GM21576 (cell line): ENCODE results near the gene LACTBL1.

Source experiments
- ATAC-seq: cut with Tn5 transposase; IDR thresholded peaks from one replicate; pipeline ENCODE4 v1.9.1; 2021; ENCODE audit warnings: mild to moderate bottlenecking, moderate library complexity; ENCODE audit not compliant: unreplicated experiment

Gene LACTBL1

DNA sequence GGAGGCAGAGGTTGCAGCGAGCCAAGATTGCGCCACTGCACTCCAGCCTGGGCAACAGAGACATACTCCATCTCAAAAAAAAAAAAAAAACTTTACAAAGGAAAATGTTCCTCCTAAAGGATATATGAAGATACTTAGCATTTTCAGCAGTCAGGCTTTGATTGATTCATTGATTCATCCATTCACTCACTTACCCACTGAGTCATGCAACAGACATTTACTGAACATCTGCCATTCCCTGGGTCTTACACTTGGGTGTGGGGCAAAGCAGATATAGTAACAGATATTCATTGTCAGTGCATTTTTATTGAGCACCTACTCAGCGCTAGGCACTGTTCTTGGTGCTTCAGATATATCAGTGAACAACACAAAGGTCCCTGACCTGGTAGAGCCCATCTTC, 5.6 kb upstream of the LACTBL1 start:
- ATAC-seq: no peak

DNA sequence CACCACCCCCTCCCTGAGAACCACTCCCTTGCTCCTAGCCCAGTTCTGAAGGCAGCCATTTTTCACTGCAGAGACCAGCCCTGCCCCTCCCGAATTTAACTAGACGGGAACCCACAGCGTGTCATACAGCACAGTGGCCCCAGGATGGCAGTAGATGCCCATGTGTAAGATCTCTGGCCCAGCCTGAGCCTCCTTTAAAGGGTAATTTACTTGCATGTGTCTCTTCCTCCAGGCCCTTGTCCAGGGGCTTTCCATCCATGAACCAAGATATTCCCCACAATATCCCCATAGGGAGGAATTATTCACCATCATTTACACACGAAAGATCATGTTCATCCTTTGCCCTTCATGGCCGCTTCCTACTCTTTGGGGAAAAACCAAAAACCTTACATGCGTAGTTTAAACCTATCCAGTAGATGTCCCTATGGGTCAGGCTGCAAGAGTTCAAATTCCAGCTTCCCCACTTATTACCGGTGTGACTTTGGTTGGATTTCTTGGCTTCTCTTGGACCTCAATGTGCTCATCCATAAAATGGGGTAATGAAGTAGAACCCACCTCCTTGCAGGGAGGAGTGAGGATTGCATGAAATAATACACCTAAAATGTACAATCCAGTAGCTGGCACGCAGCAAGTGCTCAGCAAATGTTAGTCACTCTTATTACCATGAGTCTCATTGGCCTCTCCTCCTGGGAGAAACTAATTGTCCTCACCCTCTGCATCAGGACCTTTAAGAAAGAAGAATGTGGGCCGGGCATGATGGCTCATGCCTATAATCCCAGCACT, 4.0 kb upstream of the LACTBL1 start:
- ATAC-seq: peak; percentile 59

- no peak for ATAC-seq
These were observed 3.4 kb upstream of the LACTBL1 start for GRCh38 chr1:22976127-22976460.

- ATAC-seq: no peak
These were observed 3.0 kb upstream of the LACTBL1 start for GRCh38 chr1:22975694-22976093.

GRCh38 chr1:22971611-22972405, 858 bp downstream of the LACTBL1 start:
- ATAC-seq: no peak

DNA sequence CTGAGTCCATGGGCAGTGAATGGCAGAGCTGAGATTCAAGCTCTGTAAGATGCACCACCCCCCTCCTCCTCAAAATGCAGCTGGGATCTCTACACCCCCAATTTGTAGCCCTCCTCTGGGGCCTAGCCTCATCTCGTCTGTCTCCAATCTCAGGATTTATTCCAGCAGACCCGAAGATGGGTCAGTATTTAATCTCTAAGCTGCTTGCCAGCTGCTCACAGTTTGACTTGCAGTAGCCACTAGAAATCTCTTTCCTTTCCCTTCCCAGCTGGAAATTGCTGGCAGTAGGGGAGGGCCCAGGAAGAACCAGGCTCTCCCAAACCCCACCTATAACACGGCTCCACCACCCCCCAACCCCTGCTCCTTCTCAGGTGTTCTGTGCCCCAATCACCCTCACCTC, 1.5 kb downstream of the LACTBL1 start:
- no peak for ATAC-seq

DNA sequence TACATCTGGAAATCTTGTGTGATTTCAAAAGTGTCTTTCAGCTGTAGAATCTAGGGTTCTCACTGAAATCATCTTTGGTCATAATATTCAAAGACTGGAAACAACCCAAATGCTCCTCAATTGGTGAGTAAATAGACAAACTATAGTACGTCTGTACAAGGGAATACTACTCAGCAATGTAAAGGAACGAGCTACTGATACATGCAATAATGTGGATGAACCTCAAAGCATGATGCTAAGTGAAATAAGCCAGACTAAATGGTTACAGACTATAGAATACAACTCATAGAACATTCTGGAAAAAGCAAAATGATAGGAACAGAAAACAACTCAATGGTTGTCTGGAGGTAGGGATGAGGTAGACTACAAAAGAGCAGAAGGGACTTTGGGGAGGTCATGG, 2.6 kb downstream of the LACTBL1 start:
- no peak for ATAC-seq

DNA sequence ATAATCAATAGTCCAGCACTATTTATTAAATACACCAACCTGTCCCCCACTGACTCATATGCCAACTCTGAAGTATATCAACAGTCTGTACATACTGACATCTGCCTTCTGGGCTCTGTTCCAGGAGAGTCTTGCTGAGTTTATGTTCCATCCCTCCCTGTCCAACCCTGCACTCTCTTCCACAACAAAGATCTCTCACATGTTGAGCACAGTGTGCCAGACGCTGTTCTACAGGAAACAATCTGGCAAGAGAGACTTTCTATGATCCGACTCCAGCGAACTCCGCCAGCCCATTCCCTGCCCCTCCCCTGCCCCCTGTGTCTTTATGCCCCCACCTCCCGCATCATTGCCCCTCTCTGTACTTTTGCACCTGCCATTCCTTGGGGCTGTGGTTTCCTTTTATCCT, 3.4 kb downstream of the LACTBL1 start:
- ATAC-seq: no peak

DNA sequence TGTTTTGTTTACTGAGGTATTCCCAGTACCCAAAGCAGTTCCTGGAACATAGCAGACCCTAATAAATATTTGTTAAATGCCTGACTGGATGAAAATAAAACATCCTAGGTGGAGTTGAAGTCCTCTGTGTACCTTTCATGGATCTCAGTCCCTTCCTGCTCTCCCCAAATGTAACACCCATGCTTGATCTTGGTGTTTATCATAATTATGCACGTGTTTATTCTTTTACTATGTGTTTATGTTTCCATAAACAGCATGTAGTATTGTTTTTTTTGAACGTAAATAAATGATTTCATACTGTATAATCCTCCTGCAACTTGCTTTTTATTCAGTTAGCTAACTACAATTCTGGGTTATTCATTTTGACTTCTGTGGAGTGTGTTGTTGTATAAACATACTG, 4.8 kb downstream of the LACTBL1 start:
- no peak for ATAC-seq

DNA sequence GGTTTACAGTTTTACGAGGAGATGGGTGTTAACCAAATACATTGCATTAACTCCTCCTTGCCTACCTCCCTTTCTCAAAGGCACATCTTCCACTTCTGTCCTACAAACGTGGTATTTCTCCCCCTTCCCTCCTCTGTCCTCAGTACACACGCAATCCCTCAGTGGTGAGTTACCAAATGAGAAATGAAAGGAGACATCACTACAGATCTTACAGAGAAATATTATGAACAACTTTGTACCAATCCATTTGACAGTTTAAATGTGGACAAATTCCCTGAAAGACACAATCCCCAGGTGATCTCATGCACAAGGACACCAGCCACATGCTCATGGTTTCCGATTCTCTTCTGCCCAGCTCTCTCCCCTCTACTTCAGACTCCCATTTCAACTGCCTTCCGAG, 6.4 kb downstream of the LACTBL1 start:
- no peak for ATAC-seq

DNA sequence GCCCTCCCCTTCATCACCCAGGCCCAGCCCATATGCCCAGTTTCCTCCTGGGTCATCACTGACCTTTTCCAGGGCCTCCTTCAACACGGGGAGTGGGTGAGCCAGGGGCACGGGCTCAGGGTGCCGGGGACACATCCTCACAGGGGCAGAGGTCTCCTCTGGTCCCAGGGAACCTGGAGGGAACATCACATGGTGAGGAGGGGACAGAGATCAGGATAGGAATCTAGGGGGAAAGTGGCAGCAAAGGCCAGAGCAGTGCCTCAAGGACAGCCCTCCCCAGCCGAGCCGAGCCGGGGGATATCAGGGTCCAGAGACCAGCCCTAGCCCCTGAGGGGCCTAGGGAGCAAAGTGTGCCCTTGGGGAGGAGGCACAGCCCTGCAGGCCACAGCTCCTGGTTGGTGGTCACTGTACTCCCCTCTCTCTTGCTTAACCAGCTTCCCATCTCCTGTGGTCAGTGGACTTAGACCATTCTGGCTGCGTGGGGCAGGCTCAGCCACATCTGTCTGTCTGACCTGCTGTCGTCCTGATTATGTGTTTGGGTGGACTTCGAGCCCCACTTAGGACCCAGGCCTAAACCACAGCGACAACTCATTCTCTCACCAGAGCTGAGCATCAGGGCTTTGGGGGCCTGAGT, 9.5 kb downstream of the LACTBL1 start:
- no peak for ATAC-seq

DNA sequence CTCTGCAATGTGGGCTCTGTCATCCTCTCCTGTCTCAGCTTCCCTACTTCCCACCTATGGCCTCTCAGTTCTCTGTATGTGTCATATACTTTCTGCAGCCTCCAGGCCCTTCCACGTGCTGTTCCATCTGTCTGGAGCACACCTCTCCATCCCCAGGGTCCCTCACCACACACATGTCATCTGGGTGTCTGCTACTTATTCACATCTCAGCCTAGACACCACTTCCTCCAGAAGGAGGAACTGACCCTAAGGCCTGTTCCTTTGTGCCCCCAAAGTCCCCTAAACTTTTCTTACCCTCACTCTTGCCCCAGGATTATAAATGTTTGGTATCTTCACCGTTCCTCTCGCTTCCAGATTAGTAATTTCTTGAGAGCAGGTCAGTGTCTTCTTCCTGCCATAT, 10.1 kb downstream of the LACTBL1 start:
- no peak for ATAC-seq

DNA sequence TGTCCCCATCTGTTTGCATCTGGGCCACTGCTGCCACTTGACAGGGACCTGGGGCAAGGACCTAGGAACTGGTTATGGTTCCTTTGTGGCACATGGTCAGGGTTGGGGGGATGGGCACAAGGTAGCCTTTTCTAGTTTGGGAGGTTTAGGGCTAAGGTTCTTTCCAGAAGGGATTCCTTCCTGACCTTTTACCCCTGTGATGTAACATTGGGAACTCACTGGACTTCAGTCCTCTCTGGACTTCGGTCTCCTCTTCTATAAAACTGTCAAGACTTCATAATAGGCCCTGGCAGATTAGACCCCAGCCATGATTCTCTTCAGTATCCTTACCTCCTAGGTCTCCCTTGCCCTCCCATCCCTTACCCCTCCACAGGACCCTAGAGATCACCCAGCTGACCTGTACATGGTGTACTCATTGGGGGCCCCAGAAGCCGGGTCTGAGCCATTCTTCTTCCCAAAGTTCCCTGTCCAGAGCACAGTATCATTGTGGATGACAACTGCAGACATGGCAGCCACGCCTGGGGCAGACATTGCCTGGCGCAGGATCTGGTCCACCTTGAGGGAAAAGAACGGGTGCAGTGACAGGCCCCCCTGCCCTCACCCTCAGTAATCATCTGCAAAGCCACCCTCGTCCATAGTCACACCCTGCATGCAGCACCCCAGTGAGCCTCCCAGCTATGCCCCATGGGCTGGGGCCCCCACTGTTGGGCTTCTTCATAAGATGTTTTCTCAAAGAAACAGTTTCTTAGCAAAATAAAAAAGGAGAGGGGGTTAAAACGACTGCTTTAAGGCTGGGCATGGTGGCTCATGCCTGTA, 12.9 kb downstream of the LACTBL1 start:
- ATAC-seq: no peak

- no peak for ATAC-seq
These were observed 14.1 kb downstream of the LACTBL1 start for GRCh38 chr1:22958556-22958955.

DNA sequence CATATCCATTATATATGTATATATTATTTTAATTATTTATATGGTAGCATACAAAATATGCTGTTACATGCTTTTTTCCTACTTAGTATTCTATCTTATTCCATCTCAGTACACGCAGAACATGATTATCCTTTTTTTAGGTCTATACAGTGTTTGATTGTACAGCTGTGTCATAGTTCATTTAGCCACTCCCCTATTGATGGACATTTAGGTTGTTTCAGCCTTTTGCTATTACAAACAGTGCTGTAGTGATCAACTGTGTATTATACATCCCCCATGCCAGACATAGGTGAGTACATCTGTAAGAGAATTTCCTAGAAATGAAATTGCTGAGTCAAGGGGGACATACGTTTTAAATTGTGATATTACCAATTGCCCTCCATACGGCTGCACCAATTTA, 15.6 kb downstream of the LACTBL1 start:
- ATAC-seq: no peak

DNA sequence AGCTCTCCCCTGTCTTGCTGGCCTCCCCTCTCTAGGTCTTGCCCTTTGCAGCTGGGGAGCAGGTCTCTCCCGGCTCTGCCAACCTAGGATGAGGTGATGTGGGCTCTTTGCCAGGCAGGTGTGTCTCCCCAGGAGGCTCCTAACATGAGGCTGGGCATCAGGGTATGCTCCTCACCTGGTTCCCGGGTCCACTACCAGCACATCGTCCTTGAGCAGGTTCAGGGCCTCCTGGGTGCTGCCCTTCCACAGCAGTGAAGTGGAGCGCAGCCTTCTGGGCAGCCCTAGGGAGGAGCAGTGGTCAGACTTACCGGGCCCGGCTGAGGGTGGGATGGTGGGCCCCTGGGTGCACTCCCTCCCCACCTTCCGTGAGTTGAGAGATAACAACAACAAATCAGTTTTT, 17.5 kb downstream of the LACTBL1 start:
- ATAC-seq: no peak

DNA sequence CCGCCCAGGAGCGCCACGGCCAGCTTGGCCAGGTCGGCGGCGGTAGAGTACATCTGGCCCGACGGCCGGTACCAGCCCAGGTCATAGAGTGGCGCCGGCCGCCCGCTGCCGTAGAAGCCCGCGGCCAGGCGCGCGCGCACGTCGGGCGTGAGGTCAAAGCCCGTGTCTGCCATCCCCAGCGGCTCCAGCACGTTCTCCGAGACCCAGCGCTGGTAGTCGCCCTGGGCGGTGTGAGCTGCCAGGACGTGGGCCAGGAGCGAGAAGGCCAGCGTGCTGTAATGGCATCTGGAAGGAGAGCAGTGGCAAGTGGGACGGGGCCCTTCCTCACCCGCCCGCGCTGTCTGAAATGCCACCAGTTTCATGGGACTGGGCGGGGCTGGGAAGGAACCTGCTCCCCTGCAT, 18.9 kb downstream of the LACTBL1 start:
- ATAC-seq: no peak

DNA sequence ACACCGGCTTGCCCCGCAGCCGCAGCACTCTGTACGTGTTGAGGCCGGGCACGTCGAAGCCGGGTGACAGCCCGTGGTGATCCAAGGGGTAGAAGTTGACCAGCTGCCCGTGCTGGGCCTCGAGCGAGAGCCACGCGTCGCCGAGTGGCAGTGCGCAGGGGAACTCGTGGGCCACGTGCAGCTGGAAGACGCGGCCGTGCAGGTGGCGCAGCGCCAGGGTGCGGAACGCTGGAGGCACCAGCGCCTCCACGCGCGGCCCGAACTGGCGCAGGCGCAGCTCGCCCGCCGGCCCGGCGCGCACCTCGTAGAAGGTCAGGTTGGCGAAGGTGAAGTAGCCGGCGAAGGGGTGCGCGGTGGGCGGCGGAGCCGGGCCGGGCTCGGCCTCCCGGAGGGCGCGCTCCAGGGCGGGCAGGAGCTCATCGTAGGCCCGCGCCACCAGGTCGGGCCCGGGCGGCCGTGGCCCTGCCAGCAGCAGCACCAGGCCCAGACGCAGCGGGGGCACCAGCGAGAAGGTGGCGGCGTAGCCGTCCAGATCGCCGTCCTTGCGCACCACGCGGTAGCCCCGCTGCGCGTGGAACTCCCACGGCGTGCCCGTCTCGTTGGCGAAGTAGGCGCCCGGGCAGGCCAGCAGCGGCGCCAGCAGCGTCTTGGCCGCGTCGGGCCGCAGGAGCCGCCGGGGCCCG, 19.5 kb downstream of the LACTBL1 start:
- ATAC-seq: no peak

DNA sequence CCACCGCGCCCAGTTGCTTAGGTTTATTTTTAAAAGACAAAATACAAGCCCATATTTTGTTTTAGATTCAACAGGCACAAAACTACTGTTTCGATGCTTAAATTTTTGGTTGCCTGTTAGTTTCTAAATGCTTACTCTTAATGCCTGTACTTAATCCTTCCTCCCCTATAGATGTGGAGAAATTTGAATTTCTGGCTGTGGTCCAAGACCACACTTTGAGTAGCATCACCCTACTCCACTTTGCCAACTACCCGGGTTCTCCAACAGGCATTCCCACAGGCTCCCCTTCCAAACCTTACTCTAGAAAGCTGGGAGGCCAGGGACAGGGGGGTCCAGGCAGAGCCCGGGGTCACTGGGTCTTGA, 20.0 kb downstream of the LACTBL1 start:
- ATAC-seq: no peak

- ATAC-seq: no peak
These were observed 20.9 kb downstream of the LACTBL1 start for GRCh38 chr1:22951796-22952195.
